Bronchial epithelial cell (primary cell): ENCODE results near the gene TEKT5. TPM values are rescaled to one million over a fixed set of nuclear protein-coding genes. Genes with fewer than 3 reads are reported as not detected.

Experiments
- DNase-seq: peaks from one replicate; pipeline ENCODE4 v3.0.0-alpha.2; 2010; ENCODE audit warnings: low read depth
- FAIRE-seq: peaks from 2 replicates; lab custom pipeline; 2011; peaks lifted over from hg19 to GRCh38; lab: Jason Lieb, UNC
- H3K27me3 ChIP-seq: 2 replicates; pipeline ENCODE4 v1.5.1; 2011; ENCODE audit warnings: low read length; ENCODE audit not compliant: control insufficient read depth, insufficient read depth
- H3K36me3 ChIP-seq: 2 replicates; pipeline ENCODE4 v1.5.1; 2011; ENCODE audit warnings: low read length; ENCODE audit not compliant: control insufficient read depth, insufficient read depth
- H3K4me3 ChIP-seq: 2 replicates; pipeline ENCODE4 v1.5.1; 2011; ENCODE audit warnings: mild to moderate bottlenecking, low read depth, low read length, control low read depth
- CTCF ChIP-seq: IDR thresholded peaks from 2 replicates; pipeline ENCODE4 v1.5.1; 2011; ENCODE audit warnings: mild to moderate bottlenecking, moderate library complexity, low read length, control low read depth, inconsistent platforms; ENCODE audit not compliant: insufficient read depth, severe bottlenecking
- total RNA-seq: library from RNA; depleted of rRNA; stranded (reverse); fragments of >200 nt; gene quantifications from 2 replicates; pipeline ENCODE4 v1.2.1, GENCODE V29; 2014

TEKT5 gene
- total RNA-seq, 1 donor from 2014 or later = 0.53 TPM

- no peak for FAIRE-seq
- no peak overlapping the region for H3K4me3 ChIP-seq
- no peak for TF ChIP-seq CTCF
- no peaks in the 10 kb centered on the region for H3K27me3 ChIP-seq
- no peaks in the 10 kb centered on the region for H3K36me3 ChIP-seq
- DNase-seq = no peak
Observed at GRCh38 chr16:10740000-10740844, 45.5 kb upstream of the TEKT5 start.

- peak; percentile 85 for DNase-seq
- H3K36me3 ChIP-seq = no peaks in the 10 kb centered on the region
Observed at GRCh38 chr16:10738231-10739077, 43.7 kb upstream of the TEKT5 start.

GRCh38 chr16:10737068-10737625 is 42.4 kb upstream of the TEKT5 start:
- FAIRE-seq = no peak
- TF ChIP-seq CTCF = peak; percentile 79
- Histone ChIP-seq H3K36me3 (no peaks in the 10 kb centered on the region), H3K4me3 (no peak overlapping the region), H3K27me3 (no peaks in the 10 kb centered on the region)
- DNase-seq = peak; percentile 48

More at GRCh38 chr16:10738231-10739077, 43.7 kb upstream of the TEKT5 start:
- Histone ChIP-seq H3K27me3 (no peaks in the 10 kb centered on the region), H3K4me3 (no peak overlapping the region)
- no peak for TF ChIP-seq CTCF
- FAIRE-seq = no peak

GRCh38 chr16:10731790-10732189 is 37.1 kb upstream of the TEKT5 start:
- FAIRE-seq (no peak), DNase-seq (no peak)
- Histone ChIP-seq H3K36me3 (no peaks in the 10 kb centered on the region), H3K27me3 (no peaks in the 10 kb centered on the region), H3K4me3 (no peak overlapping the region)
- no peak for TF ChIP-seq CTCF

- H3K4me3 ChIP-seq = no peak overlapping the region
- H3K27me3 ChIP-seq = no peaks in the 10 kb centered on the region
- no peak for FAIRE-seq
- peak; percentile 63 for TF ChIP-seq CTCF
- no peaks in the 10 kb centered on the region for H3K36me3 ChIP-seq
- DNase-seq = peak; percentile 79
Observed at GRCh38 chr16:10729104-10730048, 34.6 kb upstream of the TEKT5 start.
